ENCODE measurements around the gene ATP2C1. TPM values are rescaled to one million over a fixed set of nuclear protein-coding genes. Genes with fewer than 3 reads are reported as not detected.

ATP2C1 gene
- total and polyA plus RNA-seq, 2 donors (not counting 3 experiments of a cell fraction or from before 2014, with no cell fraction given): 50.1 to 73.3 TPM

GRCh38 chr3:130967281-130967680 lies 73.4 kb downstream of the ATP2C1 start:
- intact Hi-C loops (cut with micrococcal nuclease): no loop called here
- no peak for DNase-seq (ENCODE audit: low read depth, low spot score)
- ChIA-PET POLR2A (no interaction called here), CTCF (interaction anchor here (1.2 kb wide), 1 partner anchor 15 kb away, joined by 3 read pairs; no protein-coding TSS in a partner anchor)
- H3K9ac ChIP-seq (replicated peaks; ENCODE audit: extremely low read depth, insufficient read depth, low read length): no peak overlapping the region
- H3K9me3 ChIP-seq (replicated peaks; ENCODE audit: control insufficient read depth, insufficient read depth, low read length): no peaks in the 10 kb centered on the region
- H3K79me2 ChIP-seq (ENCODE audit: control insufficient read depth, insufficient read depth, low read length): no peaks in the 10 kb centered on the region
- H3K4me1 ChIP-seq (ENCODE audit: control insufficient read depth, extremely low read depth, insufficient read depth, low read length): peaks cover 21% of the 10 kb centered on the region
- peaks cover 4 to 14% of the 10 kb centered on the region in 2 experiments for H3K36me3 ChIP-seq (ENCODE audit: control insufficient read depth in 2 of 2, extremely low read depth in 1 of 2, insufficient read depth in 2 of 2, low read length in 2 of 2)
- H3K27me3 ChIP-seq (ENCODE audit: control insufficient read depth in 2 of 2, insufficient read depth in 2 of 2, low read length in 2 of 2): no peaks in the 10 kb centered on the region
- no peaks in the 10 kb centered on the region for H3K9me1 ChIP-seq (replicated peaks; ENCODE audit: control insufficient read depth, extremely low read depth, insufficient read depth, low read length)
- no peak overlapping the region for H3K4me2 ChIP-seq (ENCODE audit: insufficient read depth, low read length)
- BruUV-seq (replicated peaks): no TSS peak
- dilution Hi-C loops (cut with MboI; ENCODE audit: extremely low pct_ligation_motif_present, low sequenced_read_pairs): no loop called here
- TF ChIP-seq MAX (IDR thresholded peaks at IDR 0.05; ENCODE audit: insufficient read depth, insufficient read length) (no peak), POLR2A (IDR thresholded peaks at IDR 0.05; ENCODE audit: low read depth, low read length) (no peak), EZH2 (IDR thresholded peaks at IDR 0.05; ENCODE audit: borderline replicate concordance, low read depth, low read length, severe bottlenecking) (no peak), POLR2AphosphoS5 (IDR thresholded peaks at IDR 0.05; ENCODE audit: insufficient read depth, low read depth, low read length) (no peak), JUN (IDR thresholded peaks at IDR 0.05; ENCODE audit: borderline replicate concordance, insufficient read depth, insufficient read length, low read depth) (no peak), CTCF (IDR thresholded peaks at IDR 0.05; ENCODE audit: extremely low read depth in 1 of 2, insufficient read depth in 1 of 2, low read depth in 1 of 2, low read length in 2 of 2) (no peak), FOS (IDR thresholded peaks at IDR 0.05; ENCODE audit: borderline replicate concordance, insufficient read depth, low read length) (no peak), MYC (IDR thresholded peaks at IDR 0.05; ENCODE audit: low read depth, low read length) (no peak), GATA2 (IDR thresholded peaks at IDR 0.05; ENCODE audit: insufficient read depth, insufficient read length, low read depth, low read length) (no peak)
- H3K4me3 ChIP-seq (replicated peaks in 1 of 3; ENCODE audit: insufficient read depth in 1 of 3, low read depth in 1 of 3, low read length in 3 of 3): no peak overlapping the region
- no peak overlapping the region for H2AFZ ChIP-seq (ENCODE audit: low read depth, low read length)
- H4K20me1 ChIP-seq (replicated peaks; ENCODE audit: control insufficient read depth, extremely low read depth, insufficient read depth, low read length): no peaks in the 10 kb centered on the region
- no peak overlapping the region for H3K27ac ChIP-seq (ENCODE audit: insufficient read depth, low read depth, low read length)
- no peak for FAIRE-seq

All from endothelial cell of umbilical vein (primary cell).